ENCODE measurements around the gene SLCO3A1. TPM values are rescaled to one million over a fixed set of nuclear protein-coding genes. Genes with fewer than 3 reads are reported as not detected.

Gene SLCO3A1
- total RNA-seq, 3 donors from 2014 or later = 13.4 to 23.8 (median 14.3) TPM

DNA sequence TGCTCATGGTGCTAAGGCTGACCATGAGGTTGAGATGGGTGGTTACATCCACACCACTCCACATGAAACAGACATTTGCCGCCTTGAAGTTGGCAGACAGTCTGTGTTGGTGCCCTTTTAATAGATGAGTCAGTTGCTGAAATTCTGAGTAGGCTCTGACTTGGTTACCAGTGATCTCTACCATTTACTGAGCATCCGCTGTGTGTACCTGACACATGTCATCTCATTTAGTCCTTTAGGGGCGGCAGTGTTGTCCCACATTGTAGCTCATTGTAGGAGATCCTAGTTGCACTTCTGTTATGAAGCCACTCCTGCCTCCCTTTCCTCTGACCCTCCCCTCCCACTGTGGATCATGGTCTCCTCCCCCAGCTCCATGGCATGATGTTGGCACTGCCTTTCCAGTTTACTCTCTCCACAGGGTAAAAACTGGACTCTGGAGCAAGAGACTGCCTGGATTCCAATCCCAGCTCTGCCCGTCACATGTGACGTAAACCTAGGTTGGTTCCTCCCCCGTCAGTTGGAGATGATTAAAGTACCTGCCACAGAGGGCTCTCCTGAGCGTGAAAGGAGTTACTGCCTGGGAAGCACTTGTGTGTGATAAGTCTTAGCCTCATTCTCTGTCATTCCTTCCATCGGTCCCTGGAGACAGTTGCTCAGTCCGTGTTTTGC is 21.6 kb downstream of the SLCO3A1 start:
- Histone ChIP-seq H3K9me3 (no peaks in the 10 kb centered on the region), H3K4me3 (no peak overlapping the region), H3K36me3 (ENCODE audit: low read depth) (no peaks in the 10 kb centered on the region), H3K4me1 (ENCODE audit: low read depth) (no peaks in the 10 kb centered on the region)
- ATAC-seq = peak; percentile 56
- TF ChIP-seq, protein P1, sequence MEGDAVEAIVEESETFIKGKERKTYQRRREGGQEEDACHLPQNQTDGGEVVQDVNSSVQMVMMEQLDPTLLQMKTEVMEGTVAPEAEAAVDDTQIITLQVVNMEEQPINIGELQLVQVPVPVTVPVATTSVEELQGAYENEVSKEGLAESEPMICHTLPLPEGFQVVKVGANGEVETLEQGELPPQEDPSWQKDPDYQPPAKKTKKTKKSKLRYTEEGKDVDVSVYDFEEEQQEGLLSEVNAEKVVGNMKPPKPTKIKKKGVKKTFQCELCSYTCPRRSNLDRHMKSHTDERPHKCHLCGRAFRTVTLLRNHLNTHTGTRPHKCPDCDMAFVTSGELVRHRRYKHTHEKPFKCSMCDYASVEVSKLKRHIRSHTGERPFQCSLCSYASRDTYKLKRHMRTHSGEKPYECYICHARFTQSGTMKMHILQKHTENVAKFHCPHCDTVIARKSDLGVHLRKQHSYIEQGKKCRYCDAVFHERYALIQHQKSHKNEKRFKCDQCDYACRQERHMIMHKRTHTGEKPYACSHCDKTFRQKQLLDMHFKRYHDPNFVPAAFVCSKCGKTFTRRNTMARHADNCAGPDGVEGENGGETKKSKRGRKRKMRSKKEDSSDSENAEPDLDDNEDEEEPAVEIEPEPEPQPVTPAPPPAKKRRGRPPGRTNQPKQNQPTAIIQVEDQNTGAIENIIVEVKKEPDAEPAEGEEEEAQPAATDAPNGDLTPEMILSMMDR (IDR thresholded peaks at IDR 0.05) = no peak
- intact Hi-C loops (cut with DNase I, micrococcal nuclease) = no loop called here
- DNase-seq = no peak

DNA sequence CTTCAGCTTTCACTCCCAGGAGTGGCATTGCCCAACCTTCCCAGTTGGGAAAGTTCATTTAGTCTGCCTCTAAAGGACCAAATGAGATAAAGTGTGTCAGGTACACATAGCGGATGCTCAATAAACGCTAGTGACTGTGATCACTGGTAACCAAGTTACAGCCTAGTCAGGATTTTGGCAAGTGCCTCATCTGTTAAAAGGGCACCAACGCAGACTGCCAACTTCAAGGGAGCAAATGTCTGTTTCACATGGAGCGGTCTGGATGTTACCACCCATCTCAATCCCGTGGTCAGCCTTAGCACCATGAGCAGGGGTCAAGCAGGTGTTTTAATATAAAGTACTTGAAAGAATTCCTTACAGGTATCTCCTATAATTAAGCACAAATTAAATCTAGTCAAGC is 22.7 kb downstream of the SLCO3A1 start:
- DNase-seq (no peak), ATAC-seq (no peak)
- H3K9me3 ChIP-seq = no peaks in the 10 kb centered on the region
- TF ChIP-seq, protein P1 (IDR thresholded peaks at IDR 0.05) = no peak
- intact Hi-C loops (cut with DNase I, micrococcal nuclease) = no loop called here
- H3K4me3 ChIP-seq = no peak overlapping the region
- H3K36me3 ChIP-seq (ENCODE audit: low read depth) = no peaks in the 10 kb centered on the region
- no peaks in the 10 kb centered on the region for H3K4me1 ChIP-seq (ENCODE audit: low read depth)

DNA sequence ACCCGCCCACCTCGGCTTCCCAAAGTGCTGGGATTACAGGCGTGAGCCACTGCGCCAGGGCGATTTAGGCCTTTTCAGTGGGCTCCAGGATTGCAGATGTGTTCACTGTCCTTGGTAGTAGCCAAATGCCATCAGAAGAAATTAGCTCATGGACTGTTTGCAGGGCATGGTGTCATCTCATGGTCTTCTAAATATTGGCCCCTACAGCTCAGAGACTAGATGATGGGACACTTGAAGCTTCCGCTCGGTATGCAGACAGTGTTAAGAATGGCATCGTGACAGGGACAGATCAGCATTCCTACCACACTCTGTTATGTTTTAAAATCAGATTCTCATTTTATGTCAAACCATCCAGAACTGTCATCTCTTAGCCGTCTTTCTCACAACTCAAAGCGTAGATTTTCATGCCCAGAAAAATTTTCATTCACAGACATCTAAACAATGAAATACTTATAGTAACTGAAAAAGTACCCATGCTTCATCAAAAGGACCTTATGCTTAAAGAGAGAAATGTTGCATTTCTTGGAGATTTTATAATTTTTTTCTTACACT is 24.9 kb downstream of the SLCO3A1 start:
- Histone ChIP-seq H3K9me3 (no peaks in the 10 kb centered on the region), H3K4me3 (no peak overlapping the region), H3K36me3 (ENCODE audit: low read depth) (no peaks in the 10 kb centered on the region), H3K4me1 (ENCODE audit: low read depth) (no peaks in the 10 kb centered on the region)
- DNase-seq (no peak), ATAC-seq (no peak)
- TF ChIP-seq, protein P1 (IDR thresholded peaks at IDR 0.05) = no peak
- intact Hi-C loops (cut with DNase I, micrococcal nuclease) = no loop called here

DNA sequence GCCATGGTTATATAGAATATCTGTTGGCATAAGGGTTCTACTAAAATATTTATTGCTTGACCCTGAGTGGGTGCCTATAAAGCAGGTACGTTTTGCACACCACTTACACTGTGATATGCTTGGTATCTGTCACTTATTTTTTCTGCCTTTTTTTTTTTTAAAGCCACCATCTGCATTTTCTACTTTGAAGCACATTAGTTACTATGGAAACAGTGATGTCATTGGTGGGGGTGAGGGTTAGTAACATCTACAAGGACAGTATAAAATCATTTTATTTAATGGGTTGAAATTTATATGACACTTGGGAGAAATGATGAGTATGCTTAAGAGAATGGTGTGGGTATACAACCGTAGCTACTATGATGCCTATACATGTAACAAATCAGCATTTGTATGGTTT is 25.6 kb downstream of the SLCO3A1 start:
- H3K4me3 ChIP-seq = no peak overlapping the region
- TF ChIP-seq, protein P1 (IDR thresholded peaks at IDR 0.05) = no peak
- ATAC-seq (no peak), DNase-seq (no peak)
- H3K36me3 ChIP-seq (ENCODE audit: low read depth) = no peaks in the 10 kb centered on the region
- intact Hi-C loops (cut with DNase I, micrococcal nuclease) = no loop called here
- H3K4me1 ChIP-seq (ENCODE audit: low read depth) = no peaks in the 10 kb centered on the region
- no peaks in the 10 kb centered on the region for H3K9me3 ChIP-seq

DNA sequence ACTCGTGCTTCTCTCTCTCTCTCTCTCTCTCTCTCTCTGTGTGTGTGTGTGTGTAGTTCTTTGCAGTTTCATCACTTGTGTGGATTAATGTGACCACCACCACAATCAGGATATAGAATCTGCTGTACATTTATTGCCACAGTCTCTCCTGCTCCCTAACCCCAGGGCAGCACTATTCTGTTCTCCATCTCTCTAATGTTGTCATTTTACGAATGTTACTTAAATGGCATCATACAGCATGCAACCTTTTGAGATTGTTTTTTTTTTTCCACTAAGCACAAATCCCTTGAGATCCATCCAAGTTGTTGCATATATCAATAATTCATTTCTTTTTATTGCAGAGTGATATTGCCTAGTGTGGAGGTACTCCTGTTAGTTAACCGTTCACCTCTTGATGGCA is 26.9 kb downstream of the SLCO3A1 start:
- TF ChIP-seq, protein P1 (IDR thresholded peaks at IDR 0.05) = no peak
- no peaks in the 10 kb centered on the region for H3K9me3 ChIP-seq
- no peak overlapping the region for H3K4me3 ChIP-seq
- intact Hi-C loops (cut with DNase I, micrococcal nuclease) = no loop called here
- no peaks in the 10 kb centered on the region for H3K36me3 ChIP-seq (ENCODE audit: low read depth)
- DNase-seq (no peak), ATAC-seq (no peak)
- no peaks in the 10 kb centered on the region for H3K4me1 ChIP-seq (ENCODE audit: low read depth)

Measured in mucosa of descending colon (tissue), 3 donors.